GM18505 (cell line): ENCODE data around the gene FAM110D.
A peak's percentile ranks its signal among the peaks of the same experiment; 100 is the strongest.

Experiments
- ATAC-seq: cut with Tn5 transposase; IDR thresholded peaks from one replicate; pipeline ENCODE4 v1.9.1; 2021; ENCODE audit not compliant: unreplicated experiment
- POLR2A ChIP-seq: IDR thresholded peaks from 4 replicates; pipeline ENCODE4 v1.6.1; 2011; ENCODE audit warnings: borderline replicate concordance; ENCODE audit not compliant: insufficient read depth, insufficient read length; ENCODE audit errors: extremely low read depth

The FAM110D gene

DNA sequence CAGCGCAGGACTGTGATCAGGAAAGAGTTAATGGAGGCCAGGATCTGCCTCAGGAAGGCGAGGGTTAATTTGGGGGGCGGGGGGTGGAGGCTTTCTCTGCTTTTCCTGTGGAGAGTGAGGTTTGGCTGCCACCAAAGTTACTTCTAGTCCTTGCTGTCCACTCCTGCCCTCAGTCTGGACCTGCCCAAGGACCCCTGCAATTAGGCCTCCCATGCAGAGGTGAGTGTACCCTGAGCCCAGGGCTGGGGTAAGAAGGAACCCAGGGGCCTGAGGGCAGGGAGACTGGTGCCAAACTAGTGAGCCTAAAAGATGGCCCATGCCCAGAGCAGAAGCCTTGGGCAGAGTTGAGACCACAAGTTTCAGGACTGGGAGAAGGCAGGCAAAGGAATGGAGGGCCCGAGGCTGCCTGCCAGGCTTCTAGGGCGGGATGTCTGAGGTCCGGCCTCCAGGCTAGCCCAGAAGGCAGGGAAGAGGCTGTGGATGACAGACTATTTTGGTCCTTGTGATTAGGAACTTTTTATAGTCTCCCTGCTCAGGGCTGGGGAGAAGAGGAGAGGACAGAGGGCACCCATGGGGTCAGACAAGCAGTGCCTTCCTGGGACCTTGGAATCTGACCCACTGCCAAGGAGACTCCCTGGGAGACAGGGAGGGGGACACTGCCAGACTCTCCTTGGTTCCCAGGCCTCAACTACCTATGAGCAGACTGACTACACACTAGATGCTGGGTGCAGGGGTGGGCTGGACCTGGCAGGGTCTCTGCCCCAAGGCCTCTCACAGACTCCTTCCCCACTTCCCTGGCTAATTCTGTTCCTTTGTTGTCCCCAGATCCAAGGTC lies at the start of gene FAM110D:
FAM110D (plus strand) TSS at position 172 of the 835 bp plus-strand sequence. CDS start 2,213 bp downstream, outside the sequence.
- TF ChIP-seq POLR2A: no peak
- ATAC-seq: no peak

DNA sequence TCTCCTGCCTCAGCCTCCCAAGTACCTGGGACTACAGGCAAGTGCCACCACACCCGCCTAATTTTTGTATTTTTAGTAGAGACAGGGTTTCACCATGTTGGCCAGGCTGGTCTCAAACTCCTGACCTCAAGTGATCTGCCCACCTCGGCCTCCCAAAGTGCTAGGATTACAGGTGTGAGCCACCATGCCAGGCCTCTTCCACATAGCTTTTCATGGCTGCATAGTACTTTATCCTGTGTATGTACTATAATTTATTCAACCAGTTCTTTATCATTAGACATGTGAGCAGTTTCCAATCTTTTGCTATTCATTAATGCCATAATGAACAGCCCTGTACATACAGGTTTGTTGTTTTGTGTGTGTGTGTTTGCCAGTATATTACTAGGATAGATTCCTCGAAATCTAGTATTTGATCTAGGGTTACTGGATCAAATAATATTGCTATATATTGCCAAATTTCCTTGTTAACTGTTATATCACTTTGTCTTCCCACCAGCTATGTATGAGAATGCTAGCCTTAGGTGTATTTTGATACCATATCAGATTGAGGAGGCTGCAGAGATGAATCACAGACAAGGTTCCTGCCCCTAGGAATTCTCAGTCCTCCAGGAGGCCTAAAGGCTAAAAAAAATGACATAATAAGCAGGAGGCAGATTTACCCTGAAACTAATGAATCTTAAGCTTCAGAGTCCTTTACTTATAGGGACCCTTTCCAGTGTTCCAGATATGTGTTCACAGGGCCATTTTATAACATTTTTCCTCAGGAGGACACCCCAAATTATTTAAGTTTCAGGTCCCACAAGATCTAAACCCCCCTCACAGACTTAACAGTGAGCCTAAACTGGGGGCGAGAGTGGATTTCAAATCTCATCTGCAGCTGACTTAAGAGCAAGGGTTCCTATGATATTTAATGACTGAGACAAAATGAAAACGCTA lies 49.4 kb upstream of the FAM110D start:
- ATAC-seq: no peak

GRCh38 chr1:26110731-26111529 lies 47.9 kb upstream of the FAM110D start:
- ATAC-seq: peak; percentile 42
- TF ChIP-seq POLR2A: peak; percentile 54

More for the DNA sequence above, 49.4 kb upstream of the FAM110D start:
- no peak for TF ChIP-seq POLR2A

GRCh38 chr1:26111530-26112406 lies 47.1 kb upstream of the FAM110D start, which contains the start of gene PDIK1L:
Gene PDIK1L (plus strand): TSS chr1:26111824. CDS start chr1:26114309, 2,485 bp downstream.
- TF ChIP-seq POLR2A: peak; percentile 61
- peak; percentile 74 for ATAC-seq

- ATAC-seq: no peak
Measured at GRCh38 chr1:26112407-26112775, 46.5 kb upstream of the FAM110D start.

GRCh38 chr1:26114165-26114927 lies 44.5 kb upstream of the FAM110D start:
- TF ChIP-seq POLR2A: no peak
- ATAC-seq: no peak

More at GRCh38 chr1:26112407-26112775, 46.5 kb upstream of the FAM110D start:
- no peak for TF ChIP-seq POLR2A

DNA sequence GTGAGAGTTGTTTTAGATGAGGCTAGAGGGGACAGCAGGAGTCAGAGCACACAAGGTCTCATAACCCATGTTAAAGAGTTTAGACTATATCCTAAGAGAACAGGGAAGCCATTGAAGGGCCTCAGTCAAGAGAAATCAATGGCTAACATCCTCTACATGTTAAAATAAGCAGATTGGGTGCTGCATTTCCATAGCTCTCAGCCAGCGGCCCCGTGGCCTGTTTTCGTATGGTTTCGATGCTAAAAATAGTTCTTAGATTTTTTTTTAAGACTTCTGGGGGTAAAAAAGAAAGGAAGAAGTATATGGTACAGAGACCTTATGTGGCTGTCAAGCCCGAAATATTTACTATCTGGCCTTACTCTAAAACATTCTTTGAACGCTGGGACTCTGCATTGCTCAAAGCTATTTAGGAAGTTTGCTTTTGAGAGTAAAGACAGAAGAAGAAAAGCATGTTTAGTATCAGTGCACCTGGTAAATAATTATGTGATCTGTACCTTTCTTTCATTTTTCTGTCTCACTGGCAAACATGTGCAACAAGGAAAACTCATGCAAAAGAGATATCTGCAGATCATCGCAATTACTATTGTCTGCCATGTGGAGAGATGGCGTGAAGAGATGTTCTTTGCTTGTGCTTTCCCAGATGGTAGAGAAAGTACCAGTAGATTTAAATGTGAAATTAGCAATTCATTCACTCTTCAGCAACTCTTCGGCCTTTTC lies 38.8 kb upstream of the FAM110D start:
- TF ChIP-seq POLR2A: no peak
- no peak for ATAC-seq

DNA sequence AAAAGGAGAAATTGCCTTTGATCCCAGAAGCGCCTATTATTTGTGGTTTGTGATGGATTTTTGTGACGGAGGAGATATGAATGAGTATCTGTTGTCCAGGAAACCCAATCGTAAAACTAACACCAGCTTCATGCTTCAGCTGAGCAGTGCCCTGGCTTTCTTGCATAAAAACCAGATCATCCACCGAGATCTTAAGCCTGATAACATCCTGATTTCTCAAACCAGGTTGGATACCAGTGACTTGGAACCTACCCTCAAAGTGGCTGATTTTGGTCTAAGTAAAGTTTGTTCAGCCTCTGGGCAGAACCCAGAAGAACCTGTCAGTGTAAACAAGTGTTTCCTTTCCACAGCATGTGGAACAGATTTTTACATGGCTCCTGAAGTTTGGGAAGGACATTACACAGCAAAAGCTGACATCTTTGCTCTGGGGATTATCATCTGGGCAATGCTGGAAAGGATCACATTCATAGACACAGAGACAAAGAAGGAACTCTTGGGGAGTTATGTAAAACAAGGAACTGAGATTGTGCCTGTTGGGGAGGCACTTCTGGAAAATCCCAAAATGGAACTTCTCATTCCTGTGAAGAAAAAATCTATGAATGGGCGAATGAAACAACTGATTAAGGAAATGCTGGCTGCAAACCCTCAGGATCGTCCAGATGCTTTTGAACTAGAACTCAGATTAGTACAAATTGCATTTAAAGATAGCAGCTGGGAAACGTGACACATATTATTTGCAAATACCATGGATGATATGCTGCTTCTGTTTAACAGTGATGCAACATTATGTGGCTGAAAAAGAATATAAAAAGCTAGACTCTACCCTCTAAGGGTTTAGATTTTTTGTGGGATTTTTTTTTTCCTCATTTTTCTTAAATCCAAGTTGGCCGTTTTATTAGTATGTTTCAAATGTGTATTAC lies 36.8 kb upstream of the FAM110D start:
- no peak for TF ChIP-seq POLR2A
- ATAC-seq: no peak

GRCh38 chr1:26122988-26123973 lies 35.6 kb upstream of the FAM110D start:
- ATAC-seq: no peak
- TF ChIP-seq POLR2A: no peak
